Effector CD8-positive, alpha-beta T cell (primary cell): ENCODE results near the gene IRGC.
"Not testable (repeated sequence)": the region's sequence is repeated elsewhere in the genome, so short reads cannot be mapped to it uniquely, and the experiment has no call there.

Experiments used
- DNase-seq: peaks from one replicate; lab custom pipeline; 2025; lab: John Stamatoyannopoulos, UW
- total RNA-seq, 4 experiments: gene quantifications; one replicate each; lab custom pipeline; 2026; lab: John Stamatoyannopoulos, UW

Gene IRGC, protein sequence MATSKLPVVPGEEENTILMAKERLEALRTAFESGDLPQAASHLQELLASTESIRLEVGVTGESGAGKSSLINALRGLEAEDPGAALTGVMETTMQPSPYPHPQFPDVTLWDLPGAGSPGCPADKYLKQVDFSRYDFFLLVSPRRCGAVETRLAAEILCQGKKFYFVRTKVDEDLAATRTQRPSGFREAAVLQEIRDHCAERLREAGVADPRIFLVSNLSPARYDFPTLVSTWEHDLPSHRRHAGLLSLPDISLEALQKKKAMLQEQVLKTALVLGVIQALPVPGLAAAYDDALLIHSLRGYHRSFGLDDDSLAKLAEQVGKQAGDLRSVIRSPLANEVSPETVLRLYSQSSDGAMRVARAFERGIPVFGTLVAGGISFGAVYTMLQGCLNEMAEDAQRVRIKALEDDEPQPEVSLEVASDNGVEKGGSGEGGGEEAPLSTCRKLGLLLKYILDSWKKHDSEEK
- 0 to 0.18 (median 0) reads per million in 4 experiments for total RNA-seq

DNA sequence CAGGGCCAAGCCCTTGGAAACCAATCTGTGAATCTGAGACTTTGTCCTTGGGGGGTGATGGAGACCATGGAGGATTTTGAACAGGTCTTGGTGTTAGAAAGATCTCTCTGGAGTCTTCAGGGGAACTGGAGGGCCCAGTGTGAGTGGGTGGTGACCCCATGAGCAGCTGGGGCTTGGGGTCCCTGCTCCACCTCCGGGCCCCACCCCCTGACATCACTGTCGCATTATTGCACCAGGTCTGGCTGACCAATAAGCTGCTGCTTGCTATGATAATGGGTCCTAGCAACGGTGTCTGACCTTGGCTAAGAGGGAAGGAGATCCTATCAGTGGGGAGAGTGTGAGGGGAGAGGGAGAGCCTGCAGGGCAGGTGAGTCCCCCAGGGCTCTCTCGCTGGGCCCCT, at the start of gene IRGC:
IRGC (plus strand) TSS at position 301 of the 400 bp plus-strand sequence. CDS start 2,483 bp downstream, outside the sequence.
- no peak for DNase-seq

DNA sequence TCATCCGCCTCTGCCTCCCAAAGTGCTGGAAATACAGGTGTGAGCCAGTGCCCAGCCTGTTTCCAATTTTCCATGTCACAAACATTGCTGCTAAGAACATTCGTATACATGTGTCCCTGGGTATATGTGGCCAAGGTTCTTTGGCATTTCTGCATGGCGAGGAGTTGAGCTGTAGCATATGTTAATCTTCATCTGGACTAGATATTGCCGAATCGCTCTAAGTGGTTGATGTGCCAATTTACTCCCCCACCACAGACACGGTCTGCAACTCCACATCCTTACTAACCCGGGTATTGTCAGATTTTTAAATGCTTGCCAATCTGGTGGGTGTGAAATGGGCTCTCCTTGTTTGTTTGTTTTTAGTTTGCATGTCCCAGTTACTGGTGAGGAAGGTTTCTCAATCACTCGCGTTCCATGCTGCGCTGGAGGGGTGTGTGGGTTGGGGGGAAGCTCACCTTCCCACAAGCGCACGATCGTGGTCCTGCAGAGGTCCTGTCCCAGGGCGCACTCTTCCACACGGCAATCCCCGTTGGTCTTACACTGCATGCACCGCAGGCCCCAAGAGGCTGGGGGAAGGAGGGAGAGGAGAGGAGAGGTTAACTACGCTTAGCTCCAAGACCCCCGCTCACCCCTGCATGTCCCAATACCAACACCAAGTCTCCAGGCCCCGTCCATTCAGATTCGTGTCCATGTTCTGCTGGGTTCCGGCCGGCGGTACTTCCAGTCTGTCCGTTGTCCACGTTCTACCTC, 48.6 kb upstream of the IRGC start:
- DNase-seq = no peak

DNA sequence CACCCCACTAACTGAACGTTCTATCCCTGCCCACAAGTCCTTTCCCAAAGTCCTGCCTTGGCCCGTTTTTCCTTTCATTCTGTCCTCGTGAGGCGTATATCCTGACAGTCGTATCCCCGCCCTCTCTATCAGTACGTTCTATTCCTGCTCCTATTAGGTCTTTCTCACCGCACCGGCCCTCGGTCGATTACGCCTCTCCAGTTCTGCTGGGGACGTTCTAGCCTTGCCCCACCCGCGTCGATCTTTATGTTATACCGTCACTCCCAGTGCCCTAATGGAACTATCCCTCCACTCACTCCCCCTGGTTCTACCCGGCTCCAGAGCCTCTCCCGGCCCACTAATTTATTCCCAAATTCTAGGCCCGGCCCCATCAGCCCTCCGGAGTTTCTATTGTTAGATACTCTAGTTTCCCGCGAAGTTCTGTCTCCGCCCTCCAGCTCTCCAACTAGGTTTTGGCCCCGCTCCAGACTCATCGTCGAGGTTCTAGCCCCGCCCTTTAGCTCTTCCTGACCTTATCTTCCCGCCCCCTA, 47.9 kb upstream of the IRGC start:
- DNase-seq = no peak

DNA sequence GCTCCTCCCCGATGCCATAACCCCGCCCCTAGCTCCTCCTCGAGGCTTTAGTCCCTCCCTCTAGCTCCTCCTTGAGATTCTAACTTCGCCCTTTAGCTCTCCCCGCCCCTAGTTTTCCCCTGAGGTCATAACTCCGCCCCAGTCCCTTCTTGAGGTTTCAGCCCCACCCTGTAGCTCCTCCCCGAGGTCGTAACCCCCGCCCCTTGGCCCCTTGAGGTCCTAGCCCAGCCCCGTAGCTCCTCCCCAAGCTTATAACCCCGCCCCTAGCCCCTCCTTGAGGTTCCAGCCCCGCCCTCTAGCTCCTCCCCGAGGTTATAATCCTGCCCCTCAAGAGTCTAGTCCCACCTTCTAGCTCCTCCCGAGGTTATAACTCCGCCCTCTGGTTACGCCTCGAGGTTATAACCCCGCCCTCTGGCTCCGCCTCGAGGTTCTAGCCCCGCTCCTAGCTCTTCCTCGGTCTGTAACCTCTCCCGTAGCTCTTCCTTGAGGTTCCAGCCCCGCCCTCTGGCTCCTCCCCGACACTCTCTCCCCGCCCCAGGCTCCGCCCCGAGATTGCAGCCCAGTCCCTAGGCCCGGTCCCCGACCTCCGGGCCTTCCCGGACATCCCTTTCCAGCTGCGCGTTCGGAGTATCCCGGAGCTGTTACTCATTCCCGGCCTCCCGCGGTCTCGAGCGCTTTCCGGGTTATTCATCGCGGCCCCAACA, 47.3 kb upstream of the IRGC start:
- peak; percentile 97 for DNase-seq

DNA sequence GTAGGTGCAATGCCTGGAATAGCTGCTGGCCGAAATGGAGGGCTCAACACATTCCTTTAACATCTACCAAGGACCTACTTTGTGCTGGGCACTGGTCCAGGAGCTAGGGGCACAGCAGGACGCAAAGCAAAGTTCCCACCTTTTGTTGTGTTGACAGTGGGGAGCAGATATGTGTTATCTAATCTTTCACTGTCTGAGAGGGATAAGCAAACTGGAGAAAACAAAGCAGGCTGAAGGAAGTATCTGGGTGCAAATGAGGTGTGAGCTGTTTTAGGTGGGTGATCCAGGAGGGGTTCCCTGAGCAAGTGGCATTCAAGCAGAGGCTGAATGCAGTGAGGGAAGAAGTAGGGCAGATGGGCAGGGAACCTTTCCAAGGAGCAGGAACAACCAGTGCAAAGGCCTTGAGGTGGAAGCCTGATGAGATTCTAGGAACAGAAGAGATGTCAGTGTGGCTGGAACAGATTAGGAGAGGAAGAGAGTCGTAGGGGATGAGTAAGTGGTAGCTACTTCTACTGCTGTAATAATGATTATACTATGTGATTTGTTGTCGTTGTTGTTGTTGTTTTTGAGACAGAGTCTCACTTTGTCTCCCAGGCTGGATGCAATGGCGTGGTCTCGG, 43.7 kb upstream of the IRGC start:
- DNase-seq = no peak

DNA sequence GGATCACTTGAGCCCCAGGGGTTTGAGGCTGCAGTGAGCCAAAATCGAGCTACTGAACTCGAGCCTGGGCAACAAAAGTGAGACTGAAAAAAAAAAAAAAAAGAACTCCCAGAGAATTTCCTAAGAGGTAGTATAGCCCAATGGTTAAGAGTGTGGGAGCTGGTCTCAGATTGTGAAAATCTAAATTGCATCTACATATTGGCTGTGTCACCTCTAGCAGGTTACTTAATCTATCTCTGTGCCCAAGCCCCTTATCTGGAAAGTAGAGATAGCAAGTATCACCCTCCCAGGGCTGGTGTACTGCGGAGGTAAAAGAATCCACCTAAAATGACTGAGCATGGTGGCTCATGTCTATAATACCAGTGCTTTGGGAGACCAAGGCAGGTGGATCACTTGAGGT, 42.2 kb upstream of the IRGC start:
- no peak for DNase-seq

DNA sequence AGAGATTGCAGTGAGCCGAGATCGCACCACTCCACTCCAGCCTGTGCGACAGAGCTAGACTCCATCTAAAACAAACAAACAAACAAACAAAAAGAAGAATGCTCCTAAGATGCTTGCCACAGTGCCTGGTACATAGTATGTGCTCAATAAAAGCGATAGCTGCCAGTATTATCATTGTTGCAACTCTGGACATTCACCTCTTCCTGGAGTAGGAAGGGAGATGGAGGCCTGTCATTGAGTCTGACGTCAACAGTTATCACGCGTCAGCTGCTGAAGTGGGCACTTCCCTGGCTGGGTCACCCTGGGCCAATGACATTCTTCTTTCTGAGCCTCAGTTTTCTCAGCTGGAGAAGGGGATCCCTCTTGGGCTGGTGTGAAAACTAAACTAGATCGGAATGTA, 41.7 kb upstream of the IRGC start:
- DNase-seq = no peak

DNA sequence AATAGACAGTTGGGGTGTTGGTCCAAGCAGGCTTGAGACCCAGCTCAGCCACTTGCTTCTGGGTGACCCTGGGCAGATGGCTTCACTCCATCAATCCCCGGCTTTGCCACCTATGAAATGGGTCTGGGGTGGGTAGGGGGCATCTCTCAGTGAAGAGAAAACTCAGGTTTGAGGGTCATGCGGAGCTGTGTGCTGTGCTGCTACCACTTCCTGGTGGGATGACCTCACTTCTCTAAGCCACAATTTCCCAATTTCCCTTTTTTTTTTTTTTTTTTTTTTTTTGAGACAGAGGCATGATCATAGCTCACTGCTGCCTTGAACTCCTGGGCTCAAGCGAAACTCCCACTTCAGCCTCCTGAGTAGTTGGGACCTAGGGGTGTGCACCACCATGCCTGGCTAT, 41.3 kb upstream of the IRGC start:
- no peak for DNase-seq

DNA sequence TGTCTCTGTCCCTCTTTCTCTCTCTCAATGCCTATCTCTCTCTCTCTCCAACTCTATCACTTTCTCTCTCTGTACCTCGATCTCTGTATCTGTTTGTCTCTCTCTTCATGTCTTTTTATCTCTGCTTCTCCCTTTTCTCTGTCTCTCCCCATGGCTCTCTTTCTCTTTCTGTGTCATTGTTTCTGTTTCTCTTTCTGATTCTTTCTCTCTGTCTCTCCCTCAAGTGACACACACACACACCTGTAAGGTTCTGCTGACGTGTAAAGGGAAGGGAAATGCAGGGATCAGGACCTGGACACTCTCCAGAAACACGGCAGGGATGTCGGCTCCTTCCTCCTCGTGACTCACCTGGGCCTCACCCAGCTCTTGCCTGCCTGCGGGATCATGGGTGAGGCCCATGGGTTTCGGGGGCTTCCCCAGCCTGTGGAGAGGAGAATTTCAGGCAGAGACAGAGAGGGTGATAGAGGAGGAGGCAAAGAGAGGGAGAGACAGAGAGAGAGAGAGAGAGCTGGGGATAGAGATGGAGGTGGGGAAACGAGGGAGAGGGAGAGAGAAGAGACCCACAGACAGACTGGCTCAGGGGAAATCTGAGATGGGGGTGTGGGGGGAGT, 40.5 kb upstream of the IRGC start:
- no peak for DNase-seq

DNA sequence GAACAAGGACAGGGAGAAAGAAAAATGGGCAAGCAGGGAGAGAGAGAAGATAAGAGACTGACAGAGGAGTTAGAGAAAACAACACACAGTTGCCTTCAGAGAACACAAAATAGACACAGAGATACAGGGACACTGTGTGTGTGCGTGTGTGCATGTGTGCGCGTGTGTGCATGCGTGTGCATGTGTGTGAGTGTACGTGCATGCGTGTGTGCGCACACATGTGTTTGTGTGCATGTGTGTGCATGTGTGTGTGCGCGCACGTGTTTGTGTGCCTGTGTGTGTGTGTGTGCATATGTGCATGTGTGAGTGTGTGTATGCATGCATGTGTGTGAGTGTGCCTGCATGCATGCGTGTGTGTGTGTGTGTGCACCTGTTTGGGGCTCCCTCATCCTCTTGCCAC, 40.0 kb upstream of the IRGC start:
- no peak for DNase-seq

DNA sequence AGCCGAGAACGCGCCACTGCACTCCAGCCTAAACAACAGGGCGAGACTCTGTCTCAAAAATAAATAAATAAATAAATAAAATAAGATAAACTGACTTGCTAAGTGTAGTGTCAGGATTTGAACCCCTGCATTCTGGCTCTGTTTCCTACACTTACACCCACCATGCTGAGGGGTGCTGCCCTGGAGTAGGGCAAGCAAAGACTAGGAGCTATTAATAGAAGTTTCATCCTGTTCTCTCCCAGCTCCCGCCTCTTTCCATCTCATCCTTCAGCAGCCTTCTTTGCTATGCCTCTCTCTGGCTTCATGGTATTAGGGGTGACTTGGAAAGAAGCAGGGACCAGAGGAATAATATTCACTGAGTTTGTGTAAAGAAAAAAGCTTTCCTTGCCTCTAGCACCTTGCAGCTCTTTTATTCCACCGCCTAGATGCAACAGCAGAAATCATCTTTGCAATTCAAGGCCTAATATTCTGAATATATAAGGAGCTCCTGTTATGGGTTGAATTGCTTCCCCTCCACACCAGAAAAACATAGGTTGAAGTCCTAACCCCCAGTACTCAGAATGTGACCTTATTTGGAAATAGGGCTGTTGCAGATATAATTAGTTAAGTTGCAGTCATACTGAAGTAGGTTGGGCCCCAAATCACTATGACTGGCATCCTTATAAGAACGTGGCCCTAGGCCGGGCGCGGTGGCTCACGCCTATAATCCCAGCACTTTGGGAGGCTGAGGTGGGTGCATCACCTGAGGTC, 37.2 kb upstream of the IRGC start:
- DNase-seq = no peak

DNA sequence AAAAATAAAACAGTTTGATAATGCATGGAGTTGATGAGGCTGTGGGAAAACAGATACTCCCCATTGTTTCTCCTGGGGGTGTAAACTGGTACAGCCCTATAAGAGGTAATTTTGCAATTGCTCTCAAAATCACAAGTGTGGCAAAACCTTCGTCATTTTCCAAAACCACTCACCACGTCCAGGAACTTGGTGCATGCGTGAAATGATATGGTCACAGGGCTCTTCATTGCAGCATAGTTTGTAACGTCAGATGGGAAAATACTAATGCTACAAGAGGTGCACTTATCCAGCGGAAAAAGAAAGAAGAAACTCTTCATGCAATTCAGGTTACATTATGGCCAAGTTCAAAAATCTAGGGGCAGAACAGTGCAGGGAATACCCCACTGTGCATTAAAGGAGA, 34.1 kb upstream of the IRGC start:
- no peak for DNase-seq

DNA sequence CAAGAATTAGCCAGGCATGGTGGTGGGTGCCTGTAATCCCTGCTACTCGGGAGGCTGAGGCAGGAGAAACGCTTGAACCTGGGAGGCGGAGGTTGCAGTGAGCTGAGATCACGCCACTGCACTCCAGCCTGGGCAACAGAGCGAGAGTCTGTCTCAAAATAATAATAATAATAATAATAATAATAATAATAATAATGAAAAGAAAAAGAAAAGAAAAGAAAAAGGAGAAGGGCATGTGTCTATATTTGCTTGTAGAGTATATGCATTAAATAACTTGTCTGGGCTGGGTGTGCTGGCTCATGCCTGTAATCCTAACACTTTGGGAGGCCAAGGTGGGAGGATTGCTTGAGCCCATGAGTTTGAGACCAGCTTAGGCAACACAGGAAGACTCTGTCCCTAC, 33.6 kb upstream of the IRGC start:
- DNase-seq = not testable (repeated sequence)

DNA sequence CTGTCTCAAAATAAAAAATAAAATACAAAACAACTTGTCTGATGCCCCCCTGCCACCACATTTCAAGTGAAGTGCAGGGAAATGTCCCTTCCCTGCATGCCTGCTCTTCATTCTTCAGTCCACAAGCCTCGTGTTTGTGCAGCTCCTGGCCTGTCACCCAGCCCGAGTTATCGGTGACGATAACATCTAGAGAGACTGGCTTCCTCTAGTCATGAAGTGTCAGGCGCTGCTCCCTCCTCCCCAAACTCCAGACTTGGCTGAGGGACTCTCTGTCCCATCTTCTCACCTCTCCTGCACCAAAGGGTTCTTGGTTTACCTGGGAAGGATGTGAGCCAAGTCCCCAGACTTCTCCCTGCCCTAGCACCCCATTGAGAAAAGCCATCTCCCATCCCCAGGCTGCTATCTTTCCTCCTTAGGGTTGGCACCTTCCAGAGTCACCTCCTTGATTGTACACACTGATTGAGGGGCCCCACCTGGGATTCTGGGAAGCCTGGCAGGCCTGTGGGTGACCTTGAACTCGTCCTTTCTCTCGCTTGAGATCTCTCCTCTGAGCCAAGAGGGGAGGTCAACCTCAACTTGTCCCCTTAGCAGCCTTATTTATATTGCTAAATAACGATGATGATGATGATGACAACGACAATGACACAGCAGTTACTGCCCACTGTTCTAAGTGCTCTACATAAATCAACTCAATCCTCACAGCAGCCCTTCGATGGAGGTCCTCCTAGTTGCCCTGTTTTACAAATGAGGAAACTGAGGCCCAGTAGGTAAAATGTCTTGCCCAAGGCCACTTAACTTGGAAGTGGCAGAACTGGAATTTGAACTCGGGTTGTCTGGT, 32.8 kb upstream of the IRGC start:
- no peak for DNase-seq

DNA sequence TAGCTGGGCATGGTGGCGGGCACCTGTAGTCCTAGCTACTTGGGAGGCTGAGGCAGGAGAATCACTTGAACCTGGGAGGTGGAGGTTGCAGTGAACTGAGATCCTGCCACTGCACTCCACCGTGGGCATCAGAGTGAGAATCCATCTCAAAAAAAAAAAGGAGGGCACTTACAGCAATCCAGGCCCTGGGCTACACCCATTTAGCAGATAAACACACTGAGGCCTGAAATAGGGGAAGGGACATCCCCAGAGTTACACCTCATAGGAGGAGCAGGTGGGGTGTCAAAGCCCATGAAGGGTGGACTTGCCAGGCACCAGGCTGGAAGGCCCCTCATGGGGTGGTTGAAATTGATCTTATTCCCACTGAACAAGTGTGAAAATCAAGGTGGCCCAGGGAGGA, 32.0 kb upstream of the IRGC start:
- DNase-seq = no peak

DNA sequence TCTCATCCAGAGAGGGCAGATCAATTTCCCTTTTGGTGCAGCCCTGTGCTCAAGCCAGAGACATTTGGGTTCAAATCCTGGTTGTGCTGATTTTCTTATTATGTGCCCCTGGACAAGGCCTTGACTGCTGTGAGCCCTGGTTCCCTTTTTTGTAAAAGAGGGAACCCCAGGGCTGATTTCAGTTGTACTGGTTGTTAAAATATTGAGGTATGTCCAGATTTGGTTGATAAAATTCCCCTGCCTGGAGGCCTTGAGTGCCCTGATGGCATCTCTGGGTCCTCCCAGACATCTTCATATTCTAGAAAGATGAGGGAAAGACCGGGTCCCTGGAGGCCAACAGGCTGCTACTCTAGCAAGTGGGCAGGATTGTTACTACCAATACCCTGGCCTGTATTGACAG, 31.6 kb upstream of the IRGC start:
- DNase-seq = no peak

DNA sequence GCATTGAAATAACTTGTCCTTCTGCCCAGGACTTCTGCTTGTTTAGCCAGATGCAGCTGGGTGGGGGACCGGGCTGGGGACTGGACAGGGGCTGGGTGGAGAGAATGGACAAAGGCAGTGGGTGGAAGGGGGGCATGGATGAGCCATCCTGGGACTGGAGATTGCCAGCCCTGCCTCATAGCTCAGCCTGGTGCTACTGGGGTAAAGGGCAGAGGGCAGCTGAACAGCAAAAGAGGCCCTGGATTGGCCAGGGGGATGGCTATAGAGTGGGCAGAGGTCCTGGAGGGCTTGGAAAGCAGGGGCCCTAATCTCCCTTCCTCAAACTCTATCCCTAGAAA, 28.2 kb upstream of the IRGC start:
- DNase-seq = no peak

DNA sequence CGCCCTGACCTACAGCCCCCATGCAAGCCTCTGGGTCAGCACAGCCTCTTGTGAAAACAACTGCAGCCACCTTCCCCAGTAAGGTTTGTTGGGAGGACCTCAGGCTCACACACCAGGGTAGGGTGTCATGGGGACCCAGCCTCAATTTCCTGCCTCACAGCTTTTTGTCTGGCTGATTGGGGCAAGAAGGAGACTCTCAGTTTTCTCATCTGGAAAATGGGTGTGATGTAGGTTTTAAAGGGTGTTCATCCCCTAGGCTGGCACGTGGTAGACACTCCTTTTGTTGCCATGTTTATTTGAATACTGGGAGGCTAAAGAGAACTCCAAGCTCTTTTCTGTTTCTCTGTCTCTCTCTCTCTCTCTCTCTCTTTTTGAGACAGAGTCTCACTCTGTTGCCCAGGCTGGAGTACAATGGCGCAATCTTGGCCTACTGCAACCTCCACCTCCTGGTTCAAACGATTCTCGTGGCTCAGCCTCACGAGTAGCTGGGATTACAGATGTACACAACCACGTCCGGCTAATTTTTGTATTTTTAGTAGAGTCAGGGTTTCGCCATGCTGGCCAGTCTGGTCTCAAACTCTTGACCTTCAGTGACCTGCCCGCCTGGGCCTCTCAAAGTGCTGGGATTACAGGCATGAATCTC, 27.7 kb upstream of the IRGC start:
- no peak for DNase-seq

DNA sequence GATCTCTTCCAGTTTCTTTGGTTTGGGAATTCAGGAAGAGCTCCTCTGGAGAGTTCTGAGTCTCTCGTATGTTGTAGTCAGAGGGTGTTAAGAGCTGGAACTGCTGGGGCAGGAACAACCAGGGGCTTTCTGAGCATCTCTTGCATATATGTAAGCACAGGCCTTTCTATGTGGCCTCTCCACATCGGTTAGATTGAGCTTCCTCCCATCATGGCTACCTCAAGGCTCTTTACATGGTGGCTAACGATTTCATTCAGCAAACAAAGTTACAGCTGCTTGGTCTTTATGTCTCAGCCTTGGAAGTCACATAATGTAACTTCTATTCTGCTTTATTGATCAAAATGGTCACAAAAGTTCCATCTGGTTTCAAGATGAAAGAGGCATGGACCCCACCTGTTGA, 25.4 kb upstream of the IRGC start:
- DNase-seq = no peak
